H1 (cell line): ENCODE measurements around the gene PLK5. TPM values are rescaled to one million over a fixed set of nuclear protein-coding genes. Genes with fewer than 3 reads are reported as not detected.

Experiments
- CTCF ChIA-PET: fragments of 300-600 bp; sonication (Branson Sonifier 250); formaldehyde crosslinking; loops from one replicate; lab custom pipeline; 2021; ENCODE audit not compliant: partially characterized antibody; lab: Charles Lee
- POLR2A ChIA-PET: fragments of 300-600 bp; sonication (Branson Sonifier 250); formaldehyde crosslinking; loops from one replicate; lab custom pipeline; 2021; ENCODE audit warnings: inconsistent platforms; ENCODE audit not compliant: partially characterized antibody; lab: Charles Lee
- DNase-seq, 2 experiments: peaks; one replicate each; pipeline versions ENCODE4 v3.0.0 to v3.0.0-alpha.2; 2010 to 2022; ENCODE audit warnings: low spot score in 2 of 2, low read depth in 1 of 2, mixed read lengths in 1 of 2
- FAIRE-seq: peaks from 2 replicates; lab custom pipeline; 2011; peaks lifted over from hg19 to GRCh38; lab: Jason Lieb, UNC
- H2AFZ ChIP-seq: 2 replicates; pipeline ENCODE4 v1.8.1; 2012; ENCODE audit warnings: low read length, inconsistent platforms
- H2AK5ac ChIP-seq: 2 replicates; pipeline ENCODE4 v1.6.1; 2013; ENCODE audit warnings: low read depth, low read length
- H2BK120ac ChIP-seq: replicated peaks from 2 replicates; pipeline ENCODE3; 2013; ENCODE audit warnings: low read depth, low read length, inconsistent platforms
- H2BK12ac ChIP-seq: 2 replicates; pipeline ENCODE4 v1.6.1; 2013; ENCODE audit warnings: low read depth, low read length
- H2BK15ac ChIP-seq: 2 replicates; pipeline ENCODE4 v1.6.1; 2013; ENCODE audit warnings: low read length
- H2BK20ac ChIP-seq: 2 replicates; pipeline ENCODE4 v1.6.1; 2013; ENCODE audit warnings: low read length
- H2BK5ac ChIP-seq: 2 replicates; pipeline ENCODE4 v1.6.1; 2013; ENCODE audit warnings: low read depth, low read length
- H3K14ac ChIP-seq: 2 replicates; pipeline ENCODE4 v1.6.1; 2013; ENCODE audit warnings: inconsistent platforms; ENCODE audit not compliant: insufficient read length
- H3K18ac ChIP-seq: 2 replicates; pipeline ENCODE4 v1.6.1; 2013; ENCODE audit warnings: low read length; ENCODE audit errors: extremely low read depth
- H3K23ac ChIP-seq: 2 replicates; pipeline ENCODE4 v1.6.1; 2013; ENCODE audit warnings: inconsistent platforms; ENCODE audit not compliant: insufficient read length
- H3K23me2 ChIP-seq: 2 replicates; pipeline ENCODE4 v1.6.1; 2013; ENCODE audit warnings: low read depth, low read length
- H3K27ac ChIP-seq: 2 replicates; pipeline ENCODE4 v1.6.1; 2011; ENCODE audit warnings: low read depth, low read length, inconsistent platforms
- H3K27me3 ChIP-seq, 4 experiments: replicated peaks in 1 of 4; 1 replicate in 1 of 4; 2 replicates in 3 of 4; pipeline versions ENCODE4 v1.6.1 to v1.8.1; 2011 to 2013; ENCODE audit warnings: low read length in 3 of 4, mild to moderate bottlenecking in 3 of 4, inconsistent platforms in 2 of 4, mixed read lengths in 2 of 4, moderate library complexity in 1 of 4; ENCODE audit not compliant: control insufficient read depth in 3 of 4, insufficient read depth in 3 of 4; ENCODE audit errors: extremely low read depth in 1 of 4
- H3K36me3 ChIP-seq, 4 experiments: 2 replicates each; pipeline versions ENCODE4 v1.6.1 to v1.8.1; 2011 to 2013; ENCODE audit warnings: mild to moderate bottlenecking in 4 of 4, low read length in 3 of 4, moderate library complexity in 2 of 4, control low read depth in 1 of 4, inconsistent platforms in 1 of 4; ENCODE audit not compliant: insufficient read depth in 4 of 4, control insufficient read depth in 2 of 4
- H3K4ac ChIP-seq: replicated peaks from 2 replicates; pipeline ENCODE3; 2013; ENCODE audit warnings: low read length, low read depth, mixed read lengths, inconsistent platforms; ENCODE audit not compliant: insufficient read length
- H3K4me1 ChIP-seq, 4 experiments: replicated peaks in 1 of 4; 1 replicate in 1 of 4; 2 replicates in 3 of 4; pipeline versions ENCODE4 v1.6.1 to v1.8.1; 2011 to 2013; ENCODE audit warnings: low read length in 3 of 4, inconsistent platforms in 2 of 4, mixed read lengths in 1 of 4; ENCODE audit not compliant: insufficient read depth in 4 of 4, control insufficient read depth in 3 of 4
- H3K4me2 ChIP-seq, 2 experiments: 2 replicates each; pipeline versions ENCODE4 v1.6.1 to v1.8.1; 2011 to 2013; ENCODE audit warnings: low read depth in 2 of 2, low read length in 2 of 2, control low read depth in 1 of 2, inconsistent platforms in 1 of 2, mild to moderate bottlenecking in 1 of 2; ENCODE audit not compliant: insufficient read depth in 1 of 2
- H3K4me3 ChIP-seq, 4 experiments: fragments of 200-600, 300-600 bp in 1 of 4; sonication (generic), shearing (Covaris generic), sonication (Bioruptor Twin) in 1 of 4; 2 replicates each; pipeline versions ENCODE4 v1.5.1 to v1.8.1; 2011 to 2016; ENCODE audit warnings: low read length in 4 of 4, low read depth in 3 of 4, control low read depth in 2 of 4, inconsistent platforms in 2 of 4, mild to moderate bottlenecking in 2 of 4, mixed read lengths in 1 of 4, moderate library complexity in 1 of 4; ENCODE audit not compliant: insufficient read depth in 2 of 4; ENCODE audit errors: extremely low read depth in 1 of 4
- H3K56ac ChIP-seq: replicated peaks from 2 replicates; pipeline ENCODE3; 2013; ENCODE audit warnings: low read depth, mild to moderate bottlenecking, mixed read lengths, low read length, inconsistent platforms; ENCODE audit not compliant: insufficient read length
- H3K79me1 ChIP-seq: 2 replicates; pipeline ENCODE4 v1.6.1; 2013; ENCODE audit warnings: low read depth, low read length, control low read depth
- H3K79me2 ChIP-seq, 2 experiments: 2 replicates each; pipeline versions ENCODE4 v1.6.1 to v1.8.1; 2012 to 2013; ENCODE audit warnings: low read length in 2 of 2, mild to moderate bottlenecking in 2 of 2, inconsistent platforms in 1 of 2; ENCODE audit not compliant: insufficient read depth in 2 of 2, control insufficient read depth in 1 of 2
- H3K9ac ChIP-seq, 4 experiments: replicated peaks in 1 of 4; 1 replicate in 1 of 4; 2 replicates in 3 of 4; pipeline versions ENCODE4 v1.6.1 to v1.8.1; 2011 to 2013; ENCODE audit warnings: low read depth in 3 of 4, low read length in 3 of 4, control low read depth in 2 of 4, mild to moderate bottlenecking in 2 of 4, moderate library complexity in 2 of 4, inconsistent platforms in 1 of 4; ENCODE audit errors: extremely low read depth in 1 of 4
- H3K9me3 ChIP-seq, 2 experiments: 2 replicates each; pipeline versions ENCODE4 v1.6.1 to v1.8.1; 2012 to 2013; ENCODE audit warnings: mild to moderate bottlenecking in 2 of 2, moderate library complexity in 2 of 2, control low read depth in 1 of 2, inconsistent platforms in 1 of 2, low read depth in 1 of 2, low read length in 1 of 2, mixed read lengths in 1 of 2; ENCODE audit not compliant: insufficient read depth in 2 of 2
- H4K20me1 ChIP-seq, 2 experiments: replicated peaks in 1 of 2; 2 replicates each; pipeline versions ENCODE3 to v1.8.1; 2011 to 2013; ENCODE audit warnings: inconsistent platforms in 2 of 2, low read length in 2 of 2, mild to moderate bottlenecking in 1 of 2; ENCODE audit not compliant: insufficient read depth in 2 of 2, control insufficient read depth in 1 of 2
- H4K5ac ChIP-seq: 2 replicates; pipeline ENCODE4 v1.6.1; 2013; ENCODE audit warnings: low read length, low read depth, mixed read lengths, inconsistent platforms; ENCODE audit not compliant: insufficient read length
- H4K8ac ChIP-seq: 2 replicates; pipeline ENCODE4 v1.8.0; 2013; ENCODE audit warnings: mild to moderate bottlenecking, moderate library complexity, low read length, inconsistent platforms; ENCODE audit not compliant: insufficient read depth; ENCODE audit errors: extremely low read depth
- H4K91ac ChIP-seq: replicated peaks from 2 replicates; pipeline ENCODE3; 2013; ENCODE audit warnings: low read length, mixed read lengths, inconsistent platforms; ENCODE audit not compliant: insufficient read length
- EGR1 ChIP-seq: IDR thresholded peaks from 2 replicates; pipeline ENCODE4 v1.6.1; 2011; ENCODE audit warnings: low read depth, low read length, borderline replicate concordance
- HDAC2 ChIP-seq, 2 experiments: fragments of 300-600 bp in 1 of 2; sonication (generic) in 1 of 2; IDR thresholded peaks; 2 replicates each; pipeline ENCODE4 v1.6.1; 2011 to 2012; ENCODE audit warnings: low read depth in 2 of 2, low read length in 2 of 2, mild to moderate bottlenecking in 2 of 2, moderate library complexity in 2 of 2, borderline replicate concordance in 1 of 2, inconsistent platforms in 1 of 2
- JUND ChIP-seq: IDR thresholded peaks from 2 replicates; pipeline ENCODE4 v1.6.1; 2011; ENCODE audit warnings: mild to moderate bottlenecking, improper control_type of control experiment, low read length
- KDM4A ChIP-seq: IDR thresholded peaks from one replicate; pipeline ENCODE4 v1.7.1; 2012; ENCODE audit warnings: low read depth, mild to moderate bottlenecking, moderate library complexity, low read length, inconsistent platforms; ENCODE audit not compliant: severe bottlenecking
- PHF8 ChIP-seq: fragments of 200-600 bp; sonication (generic); conservative IDR thresholded peaks from 2 replicates; pipeline ENCODE4 v1.7.1; 2012; ENCODE audit warnings: low read depth, mild to moderate bottlenecking, inconsistent platforms, low read length, moderate library complexity
- POLR2AphosphoS5 ChIP-seq: IDR thresholded peaks from 2 replicates; pipeline ENCODE4 v1.6.1; 2011; ENCODE audit warnings: low read depth, low read length
- RFX5 ChIP-seq: IDR thresholded peaks from 2 replicates; pipeline ENCODE4 v1.6.1; 2011; ENCODE audit warnings: low read depth, low read length, improper control_type of control experiment, borderline replicate concordance
- SIN3A ChIP-seq, 2 experiments: IDR thresholded peaks in 1 of 2; conservative IDR thresholded peaks in 1 of 2; 2 replicates each; pipeline ENCODE4 v1.6.1; 2011 to 2012; ENCODE audit warnings: low read length in 2 of 2, improper control_type of control experiment in 1 of 2, low read depth in 1 of 2, mild to moderate bottlenecking in 1 of 2
- WGBS, 2 experiments: shearing (Covaris generic) in 1 of 2; methylation state at CpG; one replicate each; pipeline versions ENCODE4 v1.1.6 to v1.1.7; 2013 to 2015; ENCODE audit warnings: low lambda C conversion rate in 2 of 2, mixed read lengths in 2 of 2, inconsistent platforms in 1 of 2, low coverage in 1 of 2, missing lambda C conversion rate in 1 of 2; ENCODE audit not compliant: insufficient replicate concordance in 2 of 2, insufficient coverage in 1 of 2, insufficient read length in 1 of 2; ENCODE audit errors: extremely low coverage in 1 of 2, missing lambda C conversion rate in 1 of 2; 5-methylcytosine and 5-hydroxymethylcytosine counted together
- polyA plus RNA-seq, 7 experiments: library from polyadenylated mRNA; depleted of rRNA in 3 of 7; stranded (reverse) in 5 of 7; unstranded in 2 of 7; fragments of >200 nt in 5 of 7; fragments of 200-250 nt in 2 of 7; gene quantifications; 1 replicate in 5 of 7; 2 replicates in 1 of 7; 4 replicates in 1 of 7; pipeline versions ENCODE4 v1.2.1 to v1.2.3, GENCODE V29; 2011 to 2013; ENCODE audit warnings: missing spikeins in 2 of 7, mixed read lengths in 2 of 7
- total RNA-seq: library from RNA; stranded (reverse); fragmentation: NEBNext Ultra II Directional; extraction: Animal tissue kit (Norgen Biotek cat#: 25700); gene quantifications from 2 replicates; pipeline ENCODE4 v1.2.1, GENCODE V29; 2021
- TF ChIP-seq, protein P1 (sequence below): IDR thresholded peaks from 2 replicates; pipeline ENCODE4 v1.6.1; 2012; ENCODE audit warnings: inconsistent platforms

The PLK5 gene
- total and polyA plus RNA-seq, 2 of the 8 experiments (the other 6 are each of a cell fraction or from before 2014, with no cell fraction given): 0.43 to 0.45 TPM

DNA sequence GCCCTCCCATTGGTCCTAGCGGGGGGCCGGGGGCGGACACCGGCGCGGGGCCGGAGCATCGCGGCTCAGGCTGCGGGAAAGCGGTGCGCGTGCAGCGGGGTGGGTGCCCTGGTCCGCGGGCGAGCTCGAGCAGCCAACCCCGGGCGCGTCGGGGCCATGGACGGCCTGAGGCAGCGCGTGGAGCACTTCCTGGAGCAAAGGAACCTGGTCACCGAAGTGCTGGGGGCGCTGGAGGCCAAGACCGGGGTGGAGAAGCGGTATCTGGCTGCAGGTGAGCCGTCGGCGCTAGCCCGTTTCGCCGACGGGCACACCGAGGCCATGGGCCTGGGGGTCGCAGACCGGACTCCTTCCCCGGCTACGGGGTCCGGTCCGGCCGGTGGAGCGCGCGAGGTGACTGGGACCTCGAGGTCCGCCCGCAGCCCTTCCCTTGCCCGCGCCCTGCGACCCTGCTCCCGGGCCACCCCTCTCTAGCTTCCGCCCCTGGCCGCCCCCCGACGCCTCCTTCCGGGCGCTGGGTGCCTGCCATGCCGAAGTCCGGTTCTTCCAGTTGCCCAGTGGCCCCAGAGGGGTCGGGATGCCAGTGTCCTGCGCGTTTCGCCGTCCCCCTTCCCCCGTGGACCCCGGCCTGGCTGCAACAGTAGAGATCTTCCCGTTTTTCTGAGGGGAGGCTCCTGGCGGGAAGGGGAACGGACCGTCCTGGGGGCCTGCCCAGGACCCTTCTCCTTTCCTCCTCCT is 32.6 kb upstream of the PLK5 start, which contains the start of gene REEP6:
REEP6 (plus strand) TSS at position 68 of the 735 bp plus-strand sequence; CDS start at position 157, 89 bp downstream.
- no peaks in the 10 kb centered on the region for H3K9me3 ChIP-seq
- peak within 1 kb of the TSS; percentile 73 for H4K8ac ChIP-seq
- H3K27me3 ChIP-seq: peaks cover 3 to 17% (median 9%) of the 10 kb centered on the region in 4 experiments; a peak in 6 of 7 replicates
- H3K4me2 ChIP-seq: peak within 1 kb of the TSS; percentile 66 to 89
- no peaks in the 10 kb centered on the region for H3K36me3 ChIP-seq
- H2BK120ac ChIP-seq: no peak within 1 kb of the TSS
- no peak within 1 kb of the TSS for H3K14ac ChIP-seq
- H3K4me1 ChIP-seq: peaks cover 0 to 5% (median 2%) of the 10 kb centered on the region in 4 experiments; a peak in 4 of 7 replicates
- H3K23me2 ChIP-seq: peaks cover 7% of the 10 kb centered on the region; the same call in 1 of the 2 replicates
- no peaks in the 10 kb centered on the region for H3K79me1 ChIP-seq
- FAIRE-seq (no peak), DNase-seq (no peak)
- POLR2A ChIA-PET: interaction anchor here (0.6 to 1.9 kb wide), 7 partner anchors 11 to 123 kb away, joined by 3 to 8 read pairs (median 4); no protein-coding TSS in a partner anchor
- no peaks in the 10 kb centered on the region for H3K79me2 ChIP-seq
- H3K56ac ChIP-seq: peak within 1 kb of the TSS; percentile 36
- H3K9ac ChIP-seq: peak within 1 kb of the TSS; percentile 5 to 69 (median 47); a peak in 5 of 7 replicates
- H4K5ac ChIP-seq: peak within 1 kb of the TSS; percentile 86
- peak within 1 kb of the TSS; percentile 66; the same call in 1 of the 2 replicates for H2BK5ac ChIP-seq
- peak within 1 kb of the TSS; percentile 62 for H3K18ac ChIP-seq
- no peak within 1 kb of the TSS for H2BK15ac ChIP-seq
- 0 out of 2 replicates have a peak within 1 kb of the TSS, but pooled peaks have one; percentile 44 for H2BK12ac ChIP-seq
- H3K27ac ChIP-seq: peak within 1 kb of the TSS; percentile 58; the same call in 1 of the 2 replicates
- H4K20me1 ChIP-seq: peaks cover 0 to 3% of the 10 kb centered on the region in 2 experiments
- 8% methylated on average over 31 of the region's 73 CpGs; no CpG with 5 or more reads in 1 of the 2 experiments for WGBS, 2 experiments
- H4K91ac ChIP-seq: peak within 1 kb of the TSS; percentile 40
- peak within 1 kb of the TSS; percentile 85 for H3K4ac ChIP-seq
- CTCF ChIA-PET: interaction anchor here (0.6 to 1.3 kb wide), 4 partner anchors 13 to 730 kb away, joined by 4 to 7 read pairs (median 4); no protein-coding TSS in a partner anchor
- H2AK5ac ChIP-seq: no peak within 1 kb of the TSS
- H3K23ac ChIP-seq: no peak within 1 kb of the TSS
- H3K4me3 ChIP-seq: peak within 1 kb of the TSS; percentile 52 to 80 (median 74)
- H2BK20ac ChIP-seq: no peak within 1 kb of the TSS
- H2AFZ ChIP-seq: peak within 1 kb of the TSS; percentile 96; the same call in 1 of the 2 replicates
- TF ChIP-seq KDM4A (peak; percentile 90), RFX5 (no peak), SIN3A (conservative IDR thresholded peaks at IDR 0.05 in 1 of 2, IDR thresholded peaks at IDR 0.05 in 1 of 2; ENCODE audit: low read depth in 1 of 2, low read length in 2 of 2) (no peak), JUND (no peak), PHF8 (peak; percentile 28; the same call in 1 of the 2 replicates), POLR2AphosphoS5 (peak; percentile 29; the same call in 1 of the 2 replicates), HDAC2 (IDR thresholded peaks at IDR 0.05; ENCODE audit: borderline replicate concordance in 1 of 2, low read depth in 2 of 2, low read length in 2 of 2) (no peak; a peak in 1 of 4 replicates), EGR1 (peak; percentile 58; the same call in 1 of the 2 replicates)
- TF ChIP-seq, protein P1, sequence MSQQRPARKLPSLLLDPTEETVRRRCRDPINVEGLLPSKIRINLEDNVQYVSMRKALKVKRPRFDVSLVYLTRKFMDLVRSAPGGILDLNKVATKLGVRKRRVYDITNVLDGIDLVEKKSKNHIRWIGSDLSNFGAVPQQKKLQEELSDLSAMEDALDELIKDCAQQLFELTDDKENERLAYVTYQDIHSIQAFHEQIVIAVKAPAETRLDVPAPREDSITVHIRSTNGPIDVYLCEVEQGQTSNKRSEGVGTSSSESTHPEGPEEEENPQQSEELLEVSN: no peak
